SU-DHL-6 (cell line): ENCODE data around the gene GPR26.

ENCODE experiments used
- H2AFZ ChIP-seq: fragments of 200-600 bp; sonication (generic); 2 replicates; pipeline ENCODE4 v1.6.1; 2014; ENCODE audit warnings: low read depth, mild to moderate bottlenecking, moderate library complexity, mixed read lengths, antibody characterized with exemption, low read length; ENCODE audit not compliant: severe bottlenecking
- H3F3A ChIP-seq: fragments of 200-600 bp; shearing (Covaris generic); 2 replicates; pipeline ENCODE4 v1.6.0; 2016; ENCODE audit warnings: antibody characterized with exemption, mild to moderate bottlenecking; ENCODE audit not compliant: insufficient read depth
- H3K27ac ChIP-seq: fragments of 200-600 bp; sonication (generic); 2 replicates; pipeline ENCODE4 v1.5.1; 2016; ENCODE audit warnings: low read depth, mild to moderate bottlenecking, low read length, moderate library complexity, mixed read lengths
- H3K27me3 ChIP-seq: fragments of 200-600 bp; sonication (generic), shearing (Covaris generic); 2 replicates; pipeline ENCODE4 v1.6.0; 2014; ENCODE audit warnings: mild to moderate bottlenecking, low read length
- H3K36me3 ChIP-seq: fragments of 200-600 bp; sonication (generic); 2 replicates; pipeline ENCODE4 v1.6.1; 2014; ENCODE audit warnings: mild to moderate bottlenecking, low read length, mixed read lengths
- H3K4me2 ChIP-seq: fragments of 300-600, 200-600 bp; shearing (Covaris generic), sonication (generic); 2 replicates; pipeline ENCODE4 v1.6.0; 2014; ENCODE audit warnings: low read length, low read depth, mild to moderate bottlenecking; ENCODE audit not compliant: poor library complexity, severe bottlenecking
- H3K4me3 ChIP-seq: fragments of 200-600 bp; sonication (generic); 2 replicates; pipeline ENCODE4 v1.5.1; 2014; ENCODE audit warnings: antibody characterized with exemption, low read length, mild to moderate bottlenecking, mixed read lengths; ENCODE audit not compliant: insufficient read depth, poor library complexity, severe bottlenecking
- H3K79me2 ChIP-seq: fragments of 200-600 bp; sonication (generic); 2 replicates; pipeline ENCODE4 v1.6.1; 2014; ENCODE audit warnings: mild to moderate bottlenecking, low read length, moderate library complexity; ENCODE audit not compliant: insufficient read depth
- H3K9ac ChIP-seq: fragments of 200-600 bp; sonication (generic); 2 replicates; pipeline ENCODE4 v1.7.0; 2014; ENCODE audit warnings: mild to moderate bottlenecking, low read length
- H3K9me2 ChIP-seq: fragments of 200-600 bp; sonication (generic); replicated peaks from 2 replicates; pipeline ENCODE4 v1.6.1; 2014; ENCODE audit warnings: low read length; ENCODE audit not compliant: insufficient read depth
- H3K9me3 ChIP-seq: fragments of 200-600 bp; sonication (generic); 2 replicates; pipeline ENCODE4 v1.6.1; 2014; ENCODE audit warnings: low read length, mixed read lengths; ENCODE audit not compliant: insufficient read depth
- H4K20me1 ChIP-seq: fragments of 200-600 bp; sonication (generic); 2 replicates; pipeline ENCODE4 v1.6.1; 2014; ENCODE audit warnings: low read depth, mild to moderate bottlenecking, antibody characterized with exemption, low read length, moderate library complexity, mixed read lengths
- EZH2phosphoT487 ChIP-seq: fragments of 200-600 bp; sonication (generic), shearing (Covaris generic); conservative IDR thresholded peaks from 2 replicates; pipeline ENCODE4 v1.6.1; 2018; ENCODE audit warnings: mild to moderate bottlenecking, antibody characterized with exemption, low read length, moderate library complexity, mixed read lengths
- TF ChIP-seq, protein P1 (sequence below): fragments of 200-600 bp; sonication (generic); IDR thresholded peaks from one replicate; pipeline ENCODE4 v1.5.1; 2017; ENCODE audit warnings: antibody characterized with exemption, mild to moderate bottlenecking, low read length, moderate library complexity; ENCODE audit not compliant: insufficient read depth, poor library complexity, severe bottlenecking

Gene GPR26

GRCh38 chr10:123666318-123667236, at the start of gene GPR26:
Gene GPR26, plus strand, starts transcription at chr10:123666355. Its CDS starts 53 bp downstream, at chr10:123666408.
- no peak within 1 kb of the TSS for H3K9ac ChIP-seq
- TF ChIP-seq, protein P1, sequence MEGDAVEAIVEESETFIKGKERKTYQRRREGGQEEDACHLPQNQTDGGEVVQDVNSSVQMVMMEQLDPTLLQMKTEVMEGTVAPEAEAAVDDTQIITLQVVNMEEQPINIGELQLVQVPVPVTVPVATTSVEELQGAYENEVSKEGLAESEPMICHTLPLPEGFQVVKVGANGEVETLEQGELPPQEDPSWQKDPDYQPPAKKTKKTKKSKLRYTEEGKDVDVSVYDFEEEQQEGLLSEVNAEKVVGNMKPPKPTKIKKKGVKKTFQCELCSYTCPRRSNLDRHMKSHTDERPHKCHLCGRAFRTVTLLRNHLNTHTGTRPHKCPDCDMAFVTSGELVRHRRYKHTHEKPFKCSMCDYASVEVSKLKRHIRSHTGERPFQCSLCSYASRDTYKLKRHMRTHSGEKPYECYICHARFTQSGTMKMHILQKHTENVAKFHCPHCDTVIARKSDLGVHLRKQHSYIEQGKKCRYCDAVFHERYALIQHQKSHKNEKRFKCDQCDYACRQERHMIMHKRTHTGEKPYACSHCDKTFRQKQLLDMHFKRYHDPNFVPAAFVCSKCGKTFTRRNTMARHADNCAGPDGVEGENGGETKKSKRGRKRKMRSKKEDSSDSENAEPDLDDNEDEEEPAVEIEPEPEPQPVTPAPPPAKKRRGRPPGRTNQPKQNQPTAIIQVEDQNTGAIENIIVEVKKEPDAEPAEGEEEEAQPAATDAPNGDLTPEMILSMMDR: no peak
- TF ChIP-seq EZH2phosphoT487: no peak
- no peak within 1 kb of the TSS for H2AFZ ChIP-seq
- H3K4me2 ChIP-seq: no peak within 1 kb of the TSS
- no peaks in the 10 kb centered on the region for H3K27me3 ChIP-seq
- no peaks in the 10 kb centered on the region for H3K36me3 ChIP-seq
- no peak within 1 kb of the TSS for H3K4me3 ChIP-seq
- H4K20me1 ChIP-seq: no peaks in the 10 kb centered on the region
- H3K27ac ChIP-seq: no peak within 1 kb of the TSS
- no peaks in the 10 kb centered on the region for H3K9me2 ChIP-seq
- no peaks in the 10 kb centered on the region for H3F3A ChIP-seq
- no peaks in the 10 kb centered on the region for H3K9me3 ChIP-seq
- H3K79me2 ChIP-seq: no peaks in the 10 kb centered on the region

DNA sequence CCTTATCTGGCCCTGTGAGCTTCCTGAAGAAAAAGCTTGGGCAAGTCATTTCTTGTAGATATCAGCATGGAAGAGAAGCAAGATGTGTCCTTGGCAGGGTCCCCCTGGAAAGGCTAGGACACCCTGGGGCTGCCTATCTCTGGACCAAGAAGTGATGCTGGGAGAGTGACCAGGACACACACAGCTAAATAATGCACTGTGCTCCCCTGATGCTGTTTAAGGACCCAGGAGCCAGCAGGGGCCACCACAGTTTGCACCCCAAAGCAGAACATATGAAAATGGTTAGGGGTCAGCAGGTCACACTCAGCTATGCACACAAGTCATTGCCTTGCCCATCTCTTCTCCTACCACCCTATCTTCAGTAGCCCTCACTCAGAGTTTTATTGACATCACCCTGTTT, 47.9 kb upstream of the GPR26 start:
- no peak overlapping the region for H3K4me2 ChIP-seq
- no peak overlapping the region for H3K4me3 ChIP-seq
- H3K27me3 ChIP-seq: no peaks in the 10 kb centered on the region
- H3K36me3 ChIP-seq: no peaks in the 10 kb centered on the region
- no peaks in the 10 kb centered on the region for H3K9me3 ChIP-seq
- no peaks in the 10 kb centered on the region for H3F3A ChIP-seq
- no peaks in the 10 kb centered on the region for H3K79me2 ChIP-seq
- H3K27ac ChIP-seq: no peak overlapping the region
- H3K9me2 ChIP-seq: no peaks in the 10 kb centered on the region
- H4K20me1 ChIP-seq: no peaks in the 10 kb centered on the region
- H3K9ac ChIP-seq: no peak overlapping the region
- H2AFZ ChIP-seq: no peak overlapping the region
- TF ChIP-seq EZH2phosphoT487: no peak
- TF ChIP-seq, protein P1: no peak

GRCh38 chr10:123619067-123619855, 46.9 kb upstream of the GPR26 start:
- Histone ChIP-seq H3K4me2 (no peak overlapping the region), H2AFZ (no peak overlapping the region), H3K27me3 (no peaks in the 10 kb centered on the region), H3K9me2 (no peaks in the 10 kb centered on the region), H3K9ac (no peak overlapping the region), H3F3A (no peaks in the 10 kb centered on the region), H3K9me3 (no peaks in the 10 kb centered on the region), H3K79me2 (no peaks in the 10 kb centered on the region), H4K20me1 (no peaks in the 10 kb centered on the region), H3K36me3 (no peaks in the 10 kb centered on the region), H3K27ac (no peak overlapping the region), H3K4me3 (no peak overlapping the region)
- TF ChIP-seq, protein P1: no peak
- TF ChIP-seq EZH2phosphoT487: no peak
